ENCODE measurements around the gene SLC9A9.
"Not testable (repeated sequence)": the region's sequence is repeated elsewhere in the genome, so short reads cannot be mapped to it uniquely, and the experiment has no call there.

Gene SLC9A9

DNA sequence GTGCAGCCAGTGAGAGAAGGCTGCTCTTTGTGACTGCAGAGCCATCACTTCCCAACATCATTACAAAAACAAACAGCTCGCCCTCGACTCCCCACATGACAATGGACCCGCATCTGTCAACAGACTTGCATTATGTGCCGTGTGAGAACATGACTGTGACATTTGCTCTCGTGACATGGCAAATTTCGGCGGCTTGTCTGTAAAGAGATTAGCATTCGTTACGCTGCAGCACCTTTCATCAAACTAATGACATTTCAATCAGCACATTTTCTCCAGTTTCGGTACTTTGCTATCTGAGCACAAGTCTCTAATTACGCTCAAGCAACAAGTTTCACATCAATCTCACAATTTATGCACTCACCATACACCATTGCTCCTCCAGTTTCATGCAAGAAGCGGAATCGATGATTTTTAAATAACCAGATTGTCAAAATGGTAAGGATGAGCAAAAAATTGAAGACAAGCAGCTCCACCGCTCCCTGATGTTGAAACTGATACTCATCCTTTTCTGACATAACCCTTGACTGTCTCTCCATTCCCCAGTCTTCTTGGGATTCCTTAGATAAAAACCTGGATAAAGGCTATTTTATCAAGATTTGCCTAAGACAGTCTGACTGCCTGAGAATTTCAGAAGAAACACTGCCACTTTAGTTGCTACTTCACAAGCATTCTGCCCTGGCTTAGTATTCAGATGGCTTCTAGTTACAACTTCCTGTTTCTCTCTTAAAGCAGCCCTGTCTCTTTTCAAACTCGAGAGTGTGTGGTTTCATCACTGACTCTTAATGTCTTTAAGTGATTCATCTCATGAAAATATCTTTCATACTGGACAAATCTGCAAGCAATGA is at the start of gene SLC9A9:
Gene SLC9A9 (minus strand): TSS at position 682 of the 845 bp plus-strand sequence. CDS start 146 bp downstream, at position 536.
- no peak for DNase-seq

DNA sequence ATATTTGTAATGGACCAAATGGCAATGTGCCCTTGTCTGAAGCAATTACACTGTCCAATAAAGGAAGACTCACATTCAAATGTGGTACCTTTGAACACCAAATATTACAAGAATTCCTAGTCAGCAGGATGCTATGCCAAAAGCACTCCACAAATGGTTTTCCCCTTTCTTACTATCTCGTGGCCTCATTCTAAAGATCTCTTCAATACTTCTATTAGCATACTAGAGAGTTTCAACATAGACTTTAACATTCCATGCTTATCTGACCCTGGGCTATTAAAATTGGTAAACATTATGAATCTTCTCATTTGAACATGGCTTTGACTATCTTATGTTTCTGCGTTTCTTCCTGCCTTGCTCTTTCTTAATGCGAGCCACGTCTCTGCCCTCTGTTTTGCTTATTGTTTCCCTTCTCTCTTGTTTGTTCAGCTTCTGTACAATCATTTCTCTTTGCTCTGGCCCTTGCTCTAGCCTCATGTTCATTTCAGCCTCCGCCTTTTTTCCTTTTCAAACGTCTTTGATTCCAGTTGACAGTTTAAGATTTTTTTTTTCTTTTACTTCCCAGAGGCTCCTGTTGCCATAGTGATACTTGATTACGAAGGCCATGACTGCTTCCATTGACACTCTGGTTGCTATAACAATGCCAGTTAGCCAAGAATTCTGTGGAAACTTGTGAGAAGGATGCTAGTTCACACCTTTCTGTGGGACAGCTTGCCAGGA is 49.5 kb upstream of the SLC9A9 start:
- DNase-seq: no peak

DNA sequence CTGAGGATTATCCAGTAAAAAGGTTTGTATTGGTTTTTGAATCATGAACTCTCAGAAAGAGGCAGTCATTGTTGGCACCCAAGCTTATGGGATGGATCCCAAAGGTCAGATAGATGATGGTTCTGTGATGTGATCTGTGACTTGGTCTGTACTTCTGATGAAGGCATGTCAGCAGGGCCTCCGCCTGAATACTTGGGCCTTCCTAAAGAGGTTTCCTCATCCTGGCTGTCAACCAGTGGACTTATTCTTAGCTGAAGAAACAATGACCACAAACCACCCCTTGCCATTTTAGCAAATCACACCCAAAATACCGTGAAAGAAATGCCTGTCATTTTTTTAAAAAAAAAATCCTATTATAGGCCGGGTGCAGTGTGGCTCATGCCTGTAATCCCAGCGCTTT is 48.2 kb upstream of the SLC9A9 start:
- DNase-seq: no peak

DNA sequence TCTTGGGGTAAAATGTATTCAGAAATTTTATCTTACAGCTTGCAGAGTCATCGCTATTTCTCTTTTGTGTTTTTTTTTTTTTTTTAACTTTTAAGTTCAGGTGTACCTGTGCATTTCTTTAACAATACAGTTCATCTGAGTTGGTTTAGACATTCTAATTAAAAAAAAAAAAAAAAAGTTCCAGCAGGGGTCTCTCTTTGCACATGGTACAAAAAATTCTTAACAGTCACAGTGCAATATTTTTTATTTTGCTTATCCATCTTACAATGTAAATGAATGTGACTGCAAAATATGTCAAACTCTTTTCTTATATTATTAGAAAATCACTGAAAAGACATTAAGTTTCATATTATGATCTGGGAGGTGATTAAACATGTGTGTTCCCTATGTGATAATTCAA is 47.5 kb upstream of the SLC9A9 start:
- DNase-seq: no peak

DNA sequence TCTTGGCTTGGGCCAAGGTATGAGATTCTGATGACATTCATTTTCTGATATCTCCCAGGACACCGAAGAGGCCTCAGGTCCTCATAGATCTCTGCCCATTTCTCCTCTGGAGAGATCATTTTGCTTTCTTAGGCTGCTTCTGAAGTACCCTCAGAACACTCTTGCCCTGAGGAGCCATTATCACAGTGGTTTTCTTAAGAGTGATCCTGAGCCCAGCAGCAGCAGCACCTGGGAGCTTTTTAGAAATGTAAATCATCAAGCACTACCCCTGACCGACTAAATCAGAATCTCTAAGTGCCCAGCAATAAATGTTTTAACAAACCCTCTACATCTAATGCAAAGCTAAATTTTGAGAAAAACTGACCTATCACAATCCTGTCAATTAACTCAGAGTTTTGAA is 40.6 kb upstream of the SLC9A9 start:
- DNase-seq: no peak

DNA sequence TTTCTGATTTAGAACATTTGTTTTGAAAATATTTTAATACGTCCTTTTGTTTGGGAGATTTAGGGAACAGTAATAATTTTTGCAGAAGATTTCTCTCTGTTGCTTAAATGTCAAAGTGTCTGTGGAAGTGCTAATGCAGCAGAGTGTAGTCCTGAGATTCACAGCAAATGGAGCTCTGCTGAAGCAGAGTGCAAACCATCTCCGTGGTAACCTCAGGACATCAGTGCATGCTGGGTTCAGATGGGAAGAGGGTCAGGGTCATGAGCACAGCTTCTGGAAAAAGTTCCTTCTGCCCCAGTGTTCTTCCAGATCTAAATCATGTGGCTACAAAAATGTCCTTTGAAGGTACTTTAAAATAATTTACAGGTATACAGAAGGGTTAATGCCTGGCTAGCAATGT is 39.9 kb upstream of the SLC9A9 start:
- no peak for DNase-seq

DNA sequence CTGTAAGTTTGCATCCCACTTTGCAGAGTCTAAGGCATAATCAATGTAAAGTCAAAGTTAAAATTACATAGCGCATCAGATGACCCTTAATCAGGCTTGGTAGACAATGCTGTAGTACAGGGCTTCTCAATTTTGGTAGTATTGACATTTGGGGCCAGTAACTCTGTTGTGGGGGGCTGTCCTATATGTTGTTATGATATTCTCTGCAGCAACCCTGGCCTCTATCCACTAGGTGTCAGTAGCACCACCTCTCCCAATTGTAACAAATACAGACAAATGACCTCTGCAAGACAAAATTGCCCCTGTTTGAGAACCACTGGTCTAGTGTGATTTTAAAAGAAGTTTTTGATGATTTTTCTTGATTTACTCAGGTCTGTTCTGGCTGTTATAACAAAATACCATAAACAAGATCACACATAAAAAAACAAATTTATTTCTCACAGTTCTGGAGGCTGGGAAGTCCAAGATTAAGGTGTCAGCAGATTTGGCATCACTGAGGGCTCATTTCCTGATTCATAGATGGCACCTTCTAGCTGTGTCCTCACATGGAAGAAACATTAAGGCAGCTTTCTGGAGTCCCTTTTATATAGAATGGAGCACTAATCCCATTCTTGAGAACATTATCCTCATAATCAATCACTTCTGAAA is 37.6 kb upstream of the SLC9A9 start:
- DNase-seq: no peak

DNA sequence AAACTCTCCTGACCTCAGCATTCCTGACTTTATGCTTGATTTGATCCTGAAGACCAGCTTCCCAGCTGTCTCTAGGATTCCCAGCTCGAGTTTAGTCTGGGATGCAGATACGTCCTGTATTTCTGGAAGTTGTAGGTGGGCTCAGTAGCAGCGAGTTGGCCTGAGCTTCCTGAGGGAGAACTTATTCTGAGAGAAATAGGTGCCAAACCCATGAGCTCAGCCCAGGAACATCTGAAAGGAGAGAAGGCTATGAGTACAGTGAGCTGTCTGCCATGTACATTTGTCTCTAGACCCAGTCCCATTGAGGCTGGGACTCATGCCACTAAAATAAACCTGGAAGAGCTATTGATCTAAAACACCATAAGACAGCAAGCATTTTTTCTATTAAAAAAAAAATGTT is 36.6 kb upstream of the SLC9A9 start:
- no peak for DNase-seq

DNA sequence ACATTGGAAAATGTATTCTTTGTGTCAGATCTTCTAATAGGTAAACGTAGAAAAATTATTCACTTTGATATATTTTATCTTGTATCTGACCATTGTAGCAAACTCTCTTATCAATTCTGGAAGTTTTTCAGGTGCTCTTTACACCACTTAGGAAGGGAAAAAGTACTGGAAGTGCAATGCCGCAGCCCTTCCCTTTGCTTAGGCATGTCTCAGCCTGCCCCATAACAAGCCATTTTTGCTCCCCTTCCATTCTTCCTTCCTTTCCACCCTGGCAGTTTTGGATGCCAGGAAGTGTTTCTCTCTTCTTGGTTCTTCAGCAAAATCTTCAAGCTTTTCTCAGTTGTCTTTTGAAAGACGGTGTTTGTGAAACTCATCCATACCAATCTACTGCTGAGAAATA is 34.9 kb upstream of the SLC9A9 start:
- DNase-seq: no peak

DNA sequence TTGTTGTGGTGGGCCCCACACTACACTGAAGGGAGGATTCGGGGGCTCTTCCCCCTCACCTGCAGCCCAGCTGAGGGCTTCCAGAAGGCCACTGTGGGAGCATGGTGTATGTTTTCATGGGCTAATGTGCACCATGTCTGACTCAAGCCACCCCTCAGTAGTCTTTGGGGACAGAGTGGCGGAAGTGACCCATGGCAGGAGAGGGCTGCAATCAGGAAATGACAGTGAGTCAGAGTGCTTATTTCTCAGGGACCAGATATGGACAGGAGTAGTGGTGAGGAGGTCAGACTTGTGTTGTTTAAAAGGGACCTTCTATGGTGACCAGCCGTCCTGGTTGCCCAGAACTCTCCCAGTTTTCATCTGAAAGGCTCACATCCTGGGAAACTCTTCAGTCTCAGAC is 32.8 kb upstream of the SLC9A9 start:
- no peak for DNase-seq

DNA sequence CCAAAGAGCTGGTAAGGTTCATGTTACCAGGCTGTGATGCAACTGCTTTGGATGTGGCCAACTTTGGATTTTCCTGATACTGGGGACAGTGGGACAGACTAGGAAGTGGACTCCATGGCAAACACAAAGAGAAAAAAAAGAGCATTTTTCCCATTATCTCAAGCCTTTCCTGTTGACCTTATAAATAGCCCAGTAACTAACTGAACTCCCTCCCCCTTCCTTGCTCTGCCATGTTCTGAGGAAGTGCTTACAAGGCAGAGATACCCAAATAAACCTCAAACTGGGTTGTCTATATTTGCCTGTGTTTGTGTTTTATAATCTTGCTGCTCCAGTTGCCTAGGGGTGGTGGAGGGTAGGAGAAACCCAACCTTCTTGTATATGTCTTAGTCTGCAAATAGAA is 27.3 kb upstream of the SLC9A9 start:
- no peak for DNase-seq

DNA sequence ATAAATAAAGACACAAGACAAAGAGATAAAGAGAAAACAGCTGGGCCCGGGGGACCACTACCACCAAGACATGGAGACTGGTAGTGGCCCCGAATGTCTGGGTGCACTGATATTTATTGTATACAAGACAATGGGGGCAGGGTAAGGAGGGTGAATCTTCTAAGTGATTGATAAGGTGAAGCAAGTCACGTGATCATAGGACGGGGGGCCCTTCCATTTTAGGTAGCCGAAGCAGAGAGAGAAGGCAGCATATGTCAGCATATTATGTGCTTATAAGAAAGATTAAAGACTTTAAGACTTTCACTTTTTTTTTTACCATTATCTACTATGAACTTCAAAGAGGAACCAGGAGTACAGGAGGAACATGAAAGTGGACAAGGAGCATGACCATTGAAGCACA is 25.3 kb upstream of the SLC9A9 start:
- not testable (repeated sequence) for DNase-seq

DNA sequence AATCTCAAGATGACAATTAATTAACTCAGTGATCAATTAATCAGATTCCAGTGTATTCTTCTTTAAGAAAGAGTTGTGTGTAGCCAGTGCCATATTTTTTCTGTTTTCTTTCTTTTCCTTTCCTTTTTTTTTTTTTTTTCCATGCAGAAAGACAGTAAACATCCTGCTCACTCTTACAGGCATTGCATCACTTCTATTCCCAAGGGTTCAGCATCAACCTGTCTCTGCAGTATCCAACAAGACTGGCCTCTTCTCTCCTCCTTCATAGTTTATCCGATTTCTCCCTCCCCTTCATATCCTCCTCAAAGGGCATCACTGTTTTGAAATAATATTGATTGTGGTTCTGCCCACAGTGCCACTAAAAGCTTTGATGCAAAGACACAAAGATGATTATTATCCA is 17.0 kb upstream of the SLC9A9 start:
- DNase-seq: no peak

DNA sequence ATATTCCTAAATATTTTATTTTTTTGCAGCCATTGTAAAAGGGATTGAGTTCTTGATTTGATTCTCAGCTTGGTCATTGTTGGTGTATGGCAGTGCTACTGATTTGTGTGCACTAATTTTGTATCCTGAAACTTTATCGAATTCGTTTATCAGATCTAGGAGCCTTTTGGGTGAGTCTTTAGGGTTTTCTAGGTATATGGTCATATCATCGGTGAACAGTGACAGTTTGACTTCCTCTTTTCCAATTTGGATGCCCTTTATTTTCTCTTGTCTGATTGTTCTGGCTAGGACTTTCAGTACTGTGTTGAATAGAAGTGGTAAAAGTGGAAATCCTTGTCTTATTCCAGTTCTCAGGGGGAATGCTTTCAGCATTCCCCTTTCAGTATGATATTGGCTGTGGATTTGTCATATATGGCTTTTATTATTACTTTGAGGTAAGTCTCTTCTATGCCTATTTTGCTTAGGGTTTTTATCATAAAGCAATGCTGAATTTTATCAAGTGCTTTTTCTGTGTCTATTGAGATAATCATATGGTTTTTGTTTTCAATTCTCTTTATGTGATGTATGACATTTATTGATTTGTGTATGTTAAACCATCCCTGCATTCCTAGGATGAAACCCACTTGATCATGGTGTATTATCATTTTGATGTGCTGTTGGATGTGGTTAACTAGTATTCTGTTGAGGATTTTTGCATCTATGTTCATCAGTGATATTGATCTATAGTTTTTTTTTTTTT is 11.4 kb upstream of the SLC9A9 start:
- no peak for DNase-seq

DNA sequence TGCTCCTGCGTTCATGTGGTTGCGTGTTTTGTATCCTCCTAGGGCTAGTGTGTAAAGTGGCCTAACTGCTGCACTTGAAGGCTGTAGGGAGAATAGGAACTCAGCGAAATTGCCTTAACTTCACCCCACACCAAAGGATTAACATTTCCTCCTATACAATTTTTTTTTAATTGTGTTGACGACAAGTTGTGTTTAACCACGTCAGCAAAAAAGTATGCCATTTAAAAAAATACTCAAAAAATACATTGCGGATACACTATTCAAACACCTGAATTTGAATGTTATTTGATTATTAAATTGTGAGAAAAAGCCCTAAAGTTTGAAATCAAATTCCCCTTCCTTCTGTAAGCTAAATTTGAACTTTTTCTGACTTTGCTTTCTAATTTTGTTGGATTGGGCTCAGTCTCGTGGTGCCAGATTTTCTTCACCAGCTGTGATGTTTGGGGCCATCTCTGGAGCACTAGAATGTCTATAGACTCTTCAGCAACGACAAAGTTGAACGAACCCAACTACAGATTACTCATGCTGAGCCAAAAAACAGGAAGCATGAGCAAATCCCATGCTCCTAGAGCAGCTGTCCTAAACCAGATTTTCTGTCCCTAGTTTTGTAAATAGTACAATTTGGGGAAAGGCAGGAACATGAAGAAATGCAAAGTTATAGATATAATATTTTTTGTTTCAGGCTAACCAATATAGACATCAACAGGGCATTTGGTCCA is 8.1 kb upstream of the SLC9A9 start:
- no peak for DNase-seq

DNA sequence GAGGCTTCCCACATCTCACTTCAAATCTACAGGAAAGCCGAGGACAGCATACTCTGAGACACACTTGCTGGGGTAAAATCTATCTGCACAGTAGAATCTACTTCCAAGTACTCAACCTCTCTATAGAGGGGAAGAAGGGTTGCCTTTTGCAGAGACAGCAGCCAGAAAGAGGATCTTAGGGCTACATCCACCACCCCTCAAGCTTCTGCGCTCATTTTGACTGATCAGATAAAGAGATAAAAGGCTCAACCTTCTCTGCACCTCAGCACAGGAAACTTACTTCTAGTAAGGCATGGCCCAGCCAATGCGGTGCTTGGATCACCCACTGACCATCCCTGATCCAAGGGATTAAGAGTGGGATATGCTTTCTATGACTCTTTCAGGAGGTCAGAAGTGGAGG is 6.9 kb upstream of the SLC9A9 start:
- DNase-seq: no peak

DNA sequence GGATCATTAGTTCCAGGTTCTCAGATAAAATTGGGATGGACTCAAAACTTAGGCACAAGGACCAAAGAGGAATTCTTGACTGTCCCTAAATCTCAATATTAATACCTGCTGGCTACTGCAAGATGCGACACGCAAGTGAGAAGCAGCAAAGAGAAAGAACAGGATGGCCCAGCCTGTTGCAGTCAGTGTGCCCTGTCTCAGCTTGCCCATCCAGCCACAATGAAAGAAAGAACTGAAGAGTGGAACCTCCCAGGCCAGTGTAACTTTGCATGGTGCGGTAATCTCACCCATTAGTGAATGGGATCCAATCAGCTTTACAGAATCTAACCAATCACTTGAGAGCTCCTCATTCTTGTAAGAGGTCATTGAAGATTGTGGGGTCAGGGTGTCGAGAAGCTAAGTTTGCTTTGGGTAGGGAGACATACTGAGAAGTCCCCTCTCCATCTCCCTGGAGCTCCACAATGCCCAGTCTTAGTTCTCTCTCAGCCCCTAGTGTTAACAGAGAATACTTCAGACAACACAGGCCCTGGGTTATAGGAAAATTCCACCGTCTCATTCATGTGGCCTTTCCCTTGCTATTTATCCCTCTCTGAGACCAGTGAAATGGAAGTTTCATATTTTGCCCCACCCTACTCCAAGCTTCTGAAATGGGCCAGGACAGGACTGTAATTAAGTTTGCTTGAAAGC is 3.2 kb upstream of the SLC9A9 start:
- DNase-seq: no peak

DNA sequence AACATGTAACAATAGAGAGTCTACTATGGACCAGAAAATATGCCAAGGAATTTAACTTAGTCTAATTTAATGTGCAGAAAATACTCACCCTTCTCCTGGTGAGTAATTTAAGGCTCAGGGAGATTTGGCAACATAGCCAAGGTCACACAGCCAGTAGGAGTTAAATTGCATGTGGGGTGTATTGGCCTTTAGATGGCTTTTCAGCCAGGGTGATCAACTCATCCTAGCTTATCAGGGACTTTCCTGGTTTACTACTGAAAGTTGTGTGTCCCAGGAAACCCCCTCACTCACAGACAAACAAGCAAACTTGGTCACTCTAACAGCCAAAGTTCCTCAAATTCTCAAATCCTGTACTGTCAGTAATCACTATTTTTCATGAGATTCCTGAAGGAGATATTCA is 2.6 kb upstream of the SLC9A9 start:
- DNase-seq: no peak

DNA sequence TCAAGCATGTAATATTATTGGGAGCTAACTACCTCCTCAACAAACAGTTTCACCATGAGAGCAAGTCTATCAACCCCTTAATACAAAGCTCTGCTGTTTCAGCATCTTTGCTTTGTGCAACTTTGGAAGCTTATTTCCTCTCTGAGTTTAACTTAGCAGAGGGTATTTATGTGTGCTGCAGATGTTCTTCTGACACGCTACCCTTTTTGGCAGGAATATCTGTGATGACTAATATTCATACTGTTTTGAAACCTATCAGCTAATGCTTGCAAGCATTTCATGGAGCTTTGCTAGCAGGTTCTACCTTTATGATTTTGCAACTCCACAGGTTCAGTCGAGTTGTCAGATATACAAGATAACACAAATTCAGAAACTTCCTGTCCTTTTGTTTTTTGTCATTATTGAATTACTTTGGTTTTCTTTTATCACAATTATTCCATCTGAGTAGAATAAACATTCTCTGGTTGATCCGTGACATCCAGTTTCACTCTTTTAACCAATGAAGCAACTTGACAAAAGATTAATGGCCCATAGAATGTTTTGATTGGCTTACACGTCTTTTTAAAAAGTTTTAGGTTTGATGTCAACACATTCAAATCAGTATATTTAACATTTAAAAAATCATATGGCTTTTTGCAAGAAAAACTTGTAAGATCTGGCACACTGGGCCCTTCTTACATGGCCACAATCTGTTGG is 1.7 kb upstream of the SLC9A9 start:
- DNase-seq: no peak

DNA sequence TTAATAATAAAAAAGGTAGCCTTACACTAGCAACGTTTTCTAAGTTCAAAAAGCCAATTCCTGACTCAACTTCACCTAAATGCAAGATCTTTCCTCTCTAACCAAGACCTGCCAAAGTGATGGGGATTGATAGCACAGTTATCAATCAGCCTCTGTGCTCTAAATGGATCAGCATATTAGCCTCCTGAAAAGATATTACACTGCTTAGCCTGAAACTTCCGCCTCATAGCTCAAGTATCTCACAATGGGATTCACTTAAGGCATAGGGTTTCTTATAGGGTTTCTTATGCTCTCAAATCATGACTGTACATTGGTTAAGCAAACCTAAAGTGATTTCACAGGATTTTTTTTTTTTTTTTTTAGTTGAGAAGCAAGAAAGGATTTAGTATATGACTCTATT is 436 bp upstream of the SLC9A9 start:
- DNase-seq: no peak

DNA sequence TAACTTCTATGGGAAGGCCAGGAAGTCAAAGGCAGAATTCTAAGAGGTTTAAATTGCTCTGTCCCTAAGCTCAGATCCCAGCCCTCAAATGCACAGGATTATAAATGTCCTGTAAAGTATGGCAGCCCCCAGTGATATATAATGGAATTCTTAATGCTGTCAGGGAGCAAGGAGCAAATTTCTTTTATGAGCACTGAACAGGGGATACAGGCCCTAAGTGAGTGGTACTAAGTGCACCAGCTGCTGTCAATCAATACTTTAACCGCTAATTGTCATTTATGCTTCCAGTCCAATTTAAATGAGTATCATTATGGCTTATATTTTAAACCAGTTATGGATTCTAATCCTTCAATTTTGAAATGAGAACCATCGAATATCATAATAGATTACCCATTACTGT is 4.7 kb downstream of the SLC9A9 start:
- no peak for DNase-seq
